GM12878 (cell line): ENCODE measurements around the gene TGFBR1. TPM values are rescaled to one million over a fixed set of nuclear protein-coding genes. Genes with fewer than 3 reads are reported as not detected.

Source experiments
- ATAC-seq: fragments of 200-7000 bp; cut with Tn5 transposase; 3 replicates; pipeline ENCODE4 v1.9.1; 2020; ENCODE audit warnings: mild to moderate bottlenecking, moderate library complexity
- BruUV-seq: library from RNA; stranded (reverse); fragments of 400-500 nt; replicated peaks from 2 replicates; lab custom pipeline; 2021; lab: Mats Ljungman, UMichigan
- CTCF ChIA-PET: fragments of 300-600 bp; sonication (Branson Sonifier 250); formaldehyde crosslinking; extraction: SDS; loops from one replicate; lab custom pipeline; 2021; ENCODE audit warnings: inconsistent platforms; lab: Yijun Ruan, JAX
- POLR2A ChIA-PET: fragments of 350-600 bp; formaldehyde crosslinking; extraction: SDS; loops from one replicate; lab custom pipeline; 2021; ENCODE audit warnings: inconsistent platforms; lab: Charles Lee
- RAD21 ChIA-PET: fragments of 300-600 bp; sonication (Branson Sonifier 250); formaldehyde crosslinking; loops from one replicate; lab custom pipeline; 2023; ENCODE audit warnings: antibody characterized with exemption; ENCODE audit not compliant: unreplicated experiment; lab: Charles Lee
- SMC1A ChIA-PET: fragments of 300-600 bp; sonication (Branson Sonifier 250); formaldehyde crosslinking; loops from one replicate; lab custom pipeline; 2023; ENCODE audit not compliant: unreplicated experiment, uncharacterized antibody; lab: Charles Lee
- DNase-seq: peaks from one replicate; pipeline ENCODE4 v3.0.0-alpha.2; 2011; ENCODE audit warnings: low read depth, low spot score
- FAIRE-seq: peaks from 3 replicates; lab custom pipeline; 2011; peaks lifted over from hg19 to GRCh38; lab: Jason Lieb, UNC
- H2AFZ ChIP-seq: 2 replicates; pipeline ENCODE4 v1.6.0; 2011; ENCODE audit warnings: low read depth, low read length, control low read depth; ENCODE audit not compliant: control insufficient read depth
- H3K27ac ChIP-seq: 2 replicates; pipeline ENCODE4 v1.5.1; 2011; ENCODE audit warnings: control low read depth; ENCODE audit not compliant: control insufficient read depth, insufficient read depth
- H3K27me3 ChIP-seq, 2 experiments: replicated peaks in 1 of 2; 2 replicates each; pipeline versions ENCODE4 v1.6.0 to v1.6.1; 2011; ENCODE audit warnings: low read length in 1 of 2; ENCODE audit not compliant: control insufficient read depth in 2 of 2, insufficient read depth in 2 of 2
- H3K36me3 ChIP-seq, 2 experiments: 2 replicates each; pipeline ENCODE4 v1.5.1; 2011; ENCODE audit warnings: low read length in 1 of 2; ENCODE audit not compliant: control insufficient read depth in 2 of 2, insufficient read depth in 2 of 2
- H3K4me1 ChIP-seq: 2 replicates; pipeline ENCODE4 v1.6.1; 2011; ENCODE audit warnings: mild to moderate bottlenecking, low read length, moderate library complexity, mixed read lengths; ENCODE audit not compliant: control insufficient read depth, insufficient read depth
- H3K4me2 ChIP-seq: 2 replicates; pipeline ENCODE4 v1.6.0; 2011; ENCODE audit warnings: control low read depth; ENCODE audit not compliant: control insufficient read depth, insufficient read depth
- H3K4me3 ChIP-seq: fragments of 200-600 bp; sonication (generic); 2 replicates; pipeline ENCODE4 v1.5.1; 2016
- H3K79me2 ChIP-seq: 2 replicates; pipeline ENCODE4 v1.6.0; 2011; ENCODE audit warnings: low read length; ENCODE audit not compliant: control insufficient read depth, insufficient read depth
- H3K9ac ChIP-seq: 2 replicates; pipeline ENCODE4 v1.8.0; 2011; ENCODE audit warnings: low read length, control low read depth, mixed read lengths; ENCODE audit not compliant: control insufficient read depth, insufficient read depth
- H3K9me3 ChIP-seq: replicated peaks from 3 replicates; pipeline ENCODE4 v1.5.1; 2011; ENCODE audit warnings: mild to moderate bottlenecking, low read length; ENCODE audit not compliant: control insufficient read depth, insufficient read depth
- H4K20me1 ChIP-seq: 2 replicates; pipeline ENCODE4 v1.6.0; 2011; ENCODE audit not compliant: control insufficient read depth, insufficient read depth
- BCLAF1 ChIP-seq: fragments of 450-650 bp; IDR thresholded peaks from 2 replicates; pipeline ENCODE4 v1.6.1; 2017; ENCODE audit warnings: antibody characterized with exemption, mild to moderate bottlenecking, moderate library complexity
- BHLHE40 ChIP-seq, 2 experiments: fragments of 450-650 bp in 1 of 2; IDR thresholded peaks; 2 replicates each; pipeline ENCODE4 v1.6.1; 2011 to 2017; ENCODE audit warnings: low read depth in 2 of 2, borderline replicate concordance in 1 of 2, improper control_type of control experiment in 1 of 2, low read length in 1 of 2, mild to moderate bottlenecking in 1 of 2
- CBFB ChIP-seq: IDR thresholded peaks from 2 replicates; pipeline ENCODE4 v1.6.1; 2016; ENCODE audit warnings: antibody characterized with exemption, low read depth
- EGR1 ChIP-seq, 2 experiments: IDR thresholded peaks; 1 replicate in 1 of 2; 2 replicates in 1 of 2; pipeline ENCODE4 v1.6.1; 2011 to 2012; ENCODE audit warnings: low read depth in 2 of 2, low read length in 2 of 2, borderline replicate concordance in 1 of 2, mild to moderate bottlenecking in 1 of 2, moderate library complexity in 1 of 2
- ESRRA ChIP-seq: IDR thresholded peaks from 2 replicates; pipeline ENCODE4 v1.6.1; 2012; ENCODE audit warnings: mild to moderate bottlenecking, low read length, improper control_type of control experiment
- GATAD2B ChIP-seq: fragments of 450-650 bp; conservative IDR thresholded peaks from 2 replicates; pipeline ENCODE4 v1.6.1; 2017; ENCODE audit warnings: low read depth, mild to moderate bottlenecking, moderate library complexity
- IRF4 ChIP-seq: IDR thresholded peaks from 2 replicates; pipeline ENCODE4 v1.6.1; 2011; ENCODE audit warnings: low read depth, low read length
- SRF ChIP-seq, 2 experiments: IDR thresholded peaks; 2 replicates each; pipeline ENCODE4 v1.6.1; 2011; ENCODE audit warnings: low read depth in 2 of 2, low read length in 2 of 2, mild to moderate bottlenecking in 1 of 2, moderate library complexity in 1 of 2
- ZBTB11 ChIP-seq: fragments of 450-650 bp; formaldehyde crosslinking; IDR thresholded peaks from 2 replicates; pipeline ENCODE4 v1.5.0; 2022; ENCODE audit warnings: mild to moderate bottlenecking, missing genetic modification characterization
- ZNF384 ChIP-seq: IDR thresholded peaks from 2 replicates; pipeline ENCODE4 v1.6.1; 2012; ENCODE audit warnings: low read depth, mild to moderate bottlenecking, low read length, improper control_type of control experiment, borderline replicate concordance
- WGBS: methylation state at CpG from one replicate; pipeline ENCODE4 v1.1.6; 2016; ENCODE audit warnings: low lambda C conversion rate; ENCODE audit not compliant: insufficient replicate concordance, insufficient coverage; ENCODE audit errors: missing lambda C conversion rate; 5-methylcytosine and 5-hydroxymethylcytosine counted together
- in situ Hi-C: fragments of 300-500 bp; cut with MboI; formaldehyde crosslinking; loops from 9 replicates; pipeline ENCODE4 v1.14.3; 2018; ENCODE audit warnings: mixed read lengths
- intact Hi-C: fragments of 100-400 bp; cut with micrococcal nuclease; formaldehyde crosslinking; loops from one replicate; pipeline ENCODE4 v1.14.2; 2022; ENCODE audit not compliant: unreplicated experiment
- polyA plus RNA-seq, 11 experiments: library from polyadenylated mRNA; depleted of rRNA in 4 of 11; unstranded in 6 of 11; stranded (reverse) in 5 of 11; fragments of >200 nt; fragmentation: Nextera tagmentation in 4 of 11; fragmentation: Illumina TruSeq in 1 of 11; extraction: Ambion mirVana in 4 of 11; extraction: Trizol in 1 of 11; gene quantifications; 1 replicate in 1 of 11; 2 replicates in 10 of 11; pipeline versions ENCODE4 v1.2.1 to v1.2.3, GENCODE V29; 2011 to 2016; ENCODE audit warnings: inconsistent platforms in 2 of 11, missing spikeins in 2 of 11, low read depth in 1 of 11
- total RNA-seq, 4 experiments: library from RNA; depleted of rRNA in 3 of 4; stranded (reverse); fragments of >200 nt in 3 of 4; fragmentation: Illumina TruSeq in 1 of 4; extraction: Trizol in 1 of 4; gene quantifications; 2 replicates each; pipeline versions ENCODE4 v1.2.1 to v1.2.3, GENCODE V29; 2013 to 2021
- TF ChIP-seq, protein P1 (sequence below): fragments of 450-650 bp; IDR thresholded peaks from 2 replicates; pipeline ENCODE4 v1.6.1; 2017; ENCODE audit warnings: mild to moderate bottlenecking, moderate library complexity

The TGFBR1 gene
- total and polyA plus RNA-seq, 10 of the 15 experiments (the other 5 are each of a cell fraction or from before 2014, with no cell fraction given), result 2.9 to 27.2 (median 16.6) TPM

- in situ Hi-C loops, result no loop called here
- TF ChIP-seq ZNF384 (no peak), SRF (IDR thresholded peaks at IDR 0.05; ENCODE audit: low read depth in 2 of 2, low read length in 2 of 2) (no peak), BHLHE40 (IDR thresholded peaks at IDR 0.05; ENCODE audit: borderline replicate concordance in 1 of 2, low read depth in 2 of 2, low read length in 1 of 2) (no peak), ESRRA (no peak), EGR1 (IDR thresholded peaks at IDR 0.05; ENCODE audit: borderline replicate concordance in 1 of 2, low read depth in 2 of 2, low read length in 2 of 2) (no peak), CBFB (no peak), IRF4 (no peak), BCLAF1 (no peak), ZBTB11 (CRISPR knock-in tag) (no peak), GATAD2B (no peak)
- TF ChIP-seq, protein P1, sequence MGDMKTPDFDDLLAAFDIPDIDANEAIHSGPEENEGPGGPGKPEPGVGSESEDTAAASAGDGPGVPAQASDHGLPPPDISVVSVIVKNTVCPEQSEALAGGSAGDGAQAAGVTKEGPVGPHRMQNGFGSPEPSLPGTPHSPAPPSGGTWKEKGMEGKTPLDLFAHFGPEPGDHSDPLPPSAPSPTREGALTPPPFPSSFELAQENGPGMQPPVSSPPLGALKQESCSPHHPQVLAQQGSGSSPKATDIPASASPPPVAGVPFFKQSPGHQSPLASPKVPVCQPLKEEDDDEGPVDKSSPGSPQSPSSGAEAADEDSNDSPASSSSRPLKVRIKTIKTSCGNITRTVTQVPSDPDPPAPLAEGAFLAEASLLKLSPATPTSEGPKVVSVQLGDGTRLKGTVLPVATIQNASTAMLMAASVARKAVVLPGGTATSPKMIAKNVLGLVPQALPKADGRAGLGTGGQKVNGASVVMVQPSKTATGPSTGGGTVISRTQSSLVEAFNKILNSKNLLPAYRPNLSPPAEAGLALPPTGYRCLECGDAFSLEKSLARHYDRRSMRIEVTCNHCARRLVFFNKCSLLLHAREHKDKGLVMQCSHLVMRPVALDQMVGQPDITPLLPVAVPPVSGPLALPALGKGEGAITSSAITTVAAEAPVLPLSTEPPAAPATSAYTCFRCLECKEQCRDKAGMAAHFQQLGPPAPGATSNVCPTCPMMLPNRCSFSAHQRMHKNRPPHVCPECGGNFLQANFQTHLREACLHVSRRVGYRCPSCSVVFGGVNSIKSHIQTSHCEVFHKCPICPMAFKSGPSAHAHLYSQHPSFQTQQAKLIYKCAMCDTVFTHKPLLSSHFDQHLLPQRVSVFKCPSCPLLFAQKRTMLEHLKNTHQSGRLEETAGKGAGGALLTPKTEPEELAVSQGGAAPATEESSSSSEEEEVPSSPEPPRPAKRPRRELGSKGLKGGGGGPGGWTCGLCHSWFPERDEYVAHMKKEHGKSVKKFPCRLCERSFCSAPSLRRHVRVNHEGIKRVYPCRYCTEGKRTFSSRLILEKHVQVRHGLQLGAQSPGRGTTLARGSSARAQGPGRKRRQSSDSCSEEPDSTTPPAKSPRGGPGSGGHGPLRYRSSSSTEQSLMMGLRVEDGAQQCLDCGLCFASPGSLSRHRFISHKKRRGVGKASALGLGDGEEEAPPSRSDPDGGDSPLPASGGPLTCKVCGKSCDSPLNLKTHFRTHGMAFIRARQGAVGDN, result no peak
Observed at GRCh38 chr9:99171225-99172123, 66.6 kb downstream of the TGFBR1 start.

More at GRCh38 chr9:99171225-99172123, 66.6 kb downstream of the TGFBR1 start:
- H3K4me2 ChIP-seq, result no peak overlapping the region
- no peaks in the 10 kb centered on the region for H4K20me1 ChIP-seq
- H3K79me2 ChIP-seq, result no peaks in the 10 kb centered on the region
- ChIA-PET POLR2A (interaction anchor here (2.2 to 2.5 kb wide), 3 partner anchors 7 to 51 kb away, joined by 6 to 11 read pairs (median 10); partner anchors contain the start of genes ALG2 and SEC61B), RAD21 (interaction anchor here (0.8 to 7.1 kb wide), 5 partner anchors 12 to 61 kb away, joined by 3 to 58 read pairs (median 3); no protein-coding TSS in a partner anchor), SMC1A (interaction anchor here (0.6 to 5.0 kb wide), 6 partner anchors 8 to 133 kb away, joined by 3 to 62 read pairs (median 4); no protein-coding TSS in a partner anchor), CTCF (interaction anchor here (1.1 to 8.5 kb wide), 5 partner anchors 8 to 654 kb away, joined by 3 to 75 read pairs (median 8); no protein-coding TSS in a partner anchor)
- H3K4me3 ChIP-seq, result no peak overlapping the region
- H3K27ac ChIP-seq, result no peak overlapping the region
- ATAC-seq (no peak), FAIRE-seq (no peak), DNase-seq (no peak)
- WGBS, result 71% methylated on average over 15 of the region's 15 CpGs
- H3K9me3 ChIP-seq, result no peaks in the 10 kb centered on the region
- no peaks in the 10 kb centered on the region for H3K27me3 ChIP-seq
- no TSS peak for BruUV-seq
- no peak overlapping the region for H3K9ac ChIP-seq
- no peak overlapping the region for H2AFZ ChIP-seq
- intact Hi-C loops, result no loop called here
- H3K36me3 ChIP-seq, result no peaks in the 10 kb centered on the region
- H3K4me1 ChIP-seq, result peaks cover 15% of the 10 kb centered on the region
